SHP77 treated with DMSO at 0.1 percent for 48 hours (cell line): ENCODE results near the gene SNX14.

Experiments
- DNase-seq: peaks from one replicate; lab custom pipeline; 2025; lab: John Stamatoyannopoulos, UW

The SNX14 gene

DNA sequence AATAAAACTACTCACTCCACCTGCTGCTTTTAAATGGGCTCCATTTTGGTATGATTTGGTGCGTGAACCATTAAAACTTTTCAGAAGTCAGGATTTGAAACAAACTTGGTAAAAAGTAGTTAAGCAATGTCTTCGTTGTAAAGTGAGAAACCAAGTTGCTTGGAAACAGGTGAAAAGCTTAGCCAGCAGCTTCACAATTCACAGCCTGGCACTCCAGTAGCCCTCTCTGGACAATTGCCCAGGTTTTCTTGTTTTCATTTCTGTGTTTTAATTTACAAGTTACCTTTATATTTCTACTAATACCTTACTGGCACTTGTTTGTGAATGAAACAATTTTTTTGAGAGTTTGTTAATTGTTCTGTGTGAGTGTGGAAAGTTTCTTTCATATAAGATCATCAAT, 131.0 kb downstream of the SNX14 start:
- DNase-seq: no peak

DNA sequence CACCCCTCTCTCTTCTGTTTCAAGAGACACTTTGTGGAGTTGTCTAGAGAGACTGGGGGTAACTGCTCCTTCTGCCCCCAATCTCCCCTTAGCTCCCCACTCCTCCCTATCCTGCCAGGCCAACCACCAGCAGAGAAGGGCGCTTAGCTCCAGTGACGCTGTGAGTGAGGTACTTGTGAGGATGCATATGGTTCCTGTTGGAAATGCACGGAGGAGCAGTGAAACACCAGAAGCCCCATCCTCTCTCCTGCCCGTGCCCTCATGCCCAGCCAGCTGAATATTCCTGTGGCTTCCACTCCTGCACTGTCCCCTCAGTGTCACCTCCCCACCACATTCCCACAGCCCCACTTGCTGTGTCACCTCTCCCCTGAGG, 131.9 kb downstream of the SNX14 start:
- no peak for DNase-seq

DNA sequence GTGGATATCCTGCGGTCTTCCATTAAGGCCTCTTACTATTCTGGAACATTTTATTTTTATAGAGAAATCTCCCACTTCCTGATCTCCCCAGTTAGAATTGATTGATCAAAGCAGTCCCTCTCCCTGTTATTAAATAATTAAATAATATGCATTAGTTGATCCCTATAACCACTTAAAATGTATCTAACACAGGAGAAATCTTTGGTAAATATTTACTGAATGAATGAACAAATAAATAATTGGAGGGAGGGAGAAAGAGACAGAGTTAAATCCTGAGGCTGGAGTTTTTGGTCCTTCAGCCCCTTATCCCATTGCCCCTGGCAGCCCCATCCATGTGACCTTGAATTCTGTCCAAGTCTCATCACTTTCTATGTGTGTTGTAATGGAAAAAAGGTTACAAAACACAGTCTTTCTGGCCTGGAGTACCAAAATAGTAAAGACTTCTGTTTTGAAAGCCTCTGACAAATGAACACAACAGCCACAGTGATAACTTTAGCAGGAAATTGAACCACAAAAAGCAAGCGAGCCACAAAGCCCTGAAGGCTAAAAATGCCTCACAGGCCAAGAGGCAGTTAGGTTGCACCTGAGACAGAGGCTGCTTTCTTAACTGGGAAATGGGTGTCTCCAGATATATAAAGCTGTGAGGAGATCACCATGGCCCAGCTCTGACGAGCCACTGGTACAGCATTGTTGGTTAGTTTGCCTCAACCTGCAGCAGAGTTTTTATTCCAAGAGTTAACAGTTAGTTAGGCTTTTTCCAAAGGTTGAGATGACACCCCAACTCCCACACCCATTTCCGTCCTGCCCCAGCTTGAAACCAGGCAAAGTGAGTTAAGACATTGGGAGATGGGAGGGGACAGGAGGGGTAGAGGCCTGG, 132.5 kb downstream of the SNX14 start:
- no peak for DNase-seq

DNA sequence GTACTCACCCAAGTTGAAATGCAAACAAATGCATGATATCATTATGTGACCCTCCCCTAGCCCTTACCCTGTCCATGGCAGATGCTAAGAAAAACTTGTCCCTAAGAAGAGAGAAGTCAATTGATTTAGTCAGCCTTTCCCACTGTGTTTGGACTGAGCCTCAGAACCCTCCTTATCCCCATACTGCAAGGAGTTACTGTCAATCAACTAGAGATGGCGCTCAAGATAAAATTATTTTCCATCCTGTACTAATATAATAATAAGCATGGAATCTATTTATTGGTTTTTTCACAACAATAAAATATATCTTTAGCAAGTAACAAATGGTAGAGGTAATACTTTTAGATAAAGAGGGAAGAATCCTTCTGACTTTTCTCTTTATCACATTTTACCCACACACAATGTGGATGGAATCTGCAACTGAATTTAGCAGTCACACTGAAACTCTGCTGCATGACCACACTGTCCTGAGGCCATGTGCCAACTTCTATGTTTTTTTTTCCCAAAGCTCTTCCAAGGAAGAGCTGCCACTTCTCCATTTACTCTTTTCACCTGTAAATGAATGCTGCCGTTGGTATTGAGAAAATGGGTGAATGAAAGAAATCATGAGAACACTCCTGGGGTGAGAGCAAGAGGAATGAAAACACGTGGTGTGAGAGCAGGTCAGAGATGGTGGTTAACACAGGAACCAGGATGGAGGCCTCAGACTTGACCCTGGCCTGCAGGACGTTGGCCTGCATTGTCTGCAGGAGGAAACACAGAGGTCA, 133.3 kb downstream of the SNX14 start:
- no peak for DNase-seq

DNA sequence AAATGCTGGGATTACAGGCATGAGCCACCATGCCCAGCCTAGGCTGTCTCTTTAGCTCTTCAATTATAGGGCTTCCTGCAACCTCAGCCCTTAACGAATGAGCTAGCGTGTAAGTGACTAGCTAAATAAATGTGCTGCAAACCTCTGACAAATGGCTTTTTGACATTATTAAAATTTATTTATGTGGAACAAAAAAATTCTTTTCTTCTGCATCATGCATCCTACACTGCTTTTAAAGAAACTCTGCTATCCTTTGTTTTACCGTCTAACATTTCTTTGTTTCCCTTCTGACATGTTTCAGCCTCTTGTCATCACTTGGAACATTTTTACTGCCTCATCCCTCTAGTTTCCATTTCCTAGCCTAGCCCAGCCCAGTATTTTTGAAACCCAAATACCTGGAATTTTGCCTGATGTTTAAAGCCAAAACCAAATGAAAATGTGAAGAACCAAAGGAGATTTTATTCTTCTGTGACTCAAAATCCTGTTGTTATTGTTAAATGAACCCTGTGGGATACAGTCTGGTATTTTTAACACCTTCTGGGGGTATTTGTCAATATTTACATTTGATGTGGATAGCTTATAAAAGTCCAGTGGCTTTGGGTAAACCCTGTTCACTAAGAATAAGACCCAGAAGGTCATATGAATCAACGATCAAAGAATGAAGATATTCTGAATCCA, 134.3 kb downstream of the SNX14 start:
- DNase-seq: no peak

DNA sequence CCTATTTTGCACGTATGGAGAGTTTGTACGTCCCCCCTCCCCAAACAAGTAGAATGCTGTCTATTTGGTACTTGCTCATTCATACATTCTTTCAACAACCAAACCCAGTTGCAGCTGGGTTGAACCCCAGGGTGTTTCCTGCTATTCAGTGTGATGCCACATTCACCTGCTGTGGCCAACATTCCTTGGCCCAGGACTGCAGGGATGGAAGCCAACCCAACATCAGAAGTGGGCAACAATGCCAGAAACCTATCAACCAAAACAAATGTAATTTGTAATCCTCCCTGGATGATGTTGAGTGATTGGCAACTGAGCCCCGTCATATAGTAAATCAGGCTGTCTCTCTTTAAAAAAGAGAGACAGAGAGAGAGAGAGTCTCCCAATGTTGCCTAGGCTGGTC, 134.9 kb downstream of the SNX14 start:
- DNase-seq: no peak

DNA sequence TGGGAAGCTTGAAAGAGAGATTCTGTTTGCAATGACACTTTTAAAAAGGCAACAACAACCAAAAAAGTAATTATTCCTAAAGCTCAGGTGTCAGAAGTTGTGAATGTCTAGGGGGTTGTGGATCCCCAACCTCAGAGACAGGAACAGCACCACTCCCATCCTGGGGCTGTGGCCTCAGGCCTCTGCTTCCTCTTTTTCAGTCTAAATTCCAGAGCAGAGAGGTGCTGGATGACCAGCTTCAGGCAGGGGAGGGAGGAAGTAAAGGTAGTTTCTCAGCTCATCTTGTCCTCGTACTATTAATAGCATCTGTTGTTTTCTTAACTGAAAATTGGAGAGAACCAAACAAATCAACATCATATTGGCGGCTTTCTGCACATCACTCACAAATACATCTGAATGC, 135.5 kb downstream of the SNX14 start:
- no peak for DNase-seq

DNA sequence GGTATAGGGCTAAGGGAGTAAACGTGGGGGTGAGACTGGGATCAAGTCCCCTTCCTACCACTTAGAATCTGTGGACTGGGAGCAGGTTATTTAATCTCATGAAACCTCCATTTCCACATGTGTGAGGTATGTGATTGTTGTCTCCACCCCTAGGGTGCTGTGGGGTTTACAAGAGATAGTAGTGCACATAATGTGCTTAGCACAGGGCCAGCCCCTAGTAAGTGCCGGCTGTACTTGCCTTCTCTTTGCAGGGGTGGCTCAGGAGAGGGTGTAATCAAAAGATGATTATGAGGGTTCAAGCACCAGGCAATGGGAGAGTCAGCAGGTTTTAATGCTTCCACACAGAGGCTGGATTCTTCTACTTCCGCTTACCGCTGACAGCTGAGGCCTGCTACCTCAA, 136.9 kb downstream of the SNX14 start:
- no peak for DNase-seq
